Dendritic cell treated with granulocyte-macrophage colony-stimulating factor and Interleukin-4, amounts not matched to agents 40 ng/mL and 50 ng/mL, for 4 days (primary cell): ENCODE data around the gene WDR75.
"Not testable (repeated sequence)": the region's sequence is repeated elsewhere in the genome, so short reads cannot be mapped to it uniquely, and the experiment has no call there.

Experiments
- H3K27ac Mint-ChIP-seq: one replicate; pipeline ENCODE4 v1.8.0; 2022; ENCODE audit warnings: mild to moderate bottlenecking, mixed read lengths
- H3K27me3 Mint-ChIP-seq: one replicate; pipeline ENCODE4 v1.8.0; 2022; ENCODE audit warnings: mild to moderate bottlenecking, mixed read lengths
- H3K36me3 Mint-ChIP-seq: one replicate; pipeline ENCODE4 v1.8.0; 2022; ENCODE audit warnings: low read depth, mixed read lengths
- H3K4me1 Mint-ChIP-seq: one replicate; pipeline ENCODE4 v1.8.0; 2022; ENCODE audit warnings: low read depth, mixed read lengths
- H3K4me3 Mint-ChIP-seq: one replicate; pipeline ENCODE4 v1.8.0; 2022; ENCODE audit warnings: mild to moderate bottlenecking, moderate library complexity, mixed read lengths
- H3K9me3 Mint-ChIP-seq: one replicate; pipeline ENCODE4 v1.8.0; 2022; ENCODE audit warnings: mixed read lengths
- intact Hi-C: fragments of 100-400 bp; cut with micrococcal nuclease; formaldehyde crosslinking; loops from one replicate; pipeline ENCODE4 v1.15.0; 2022

WDR75 gene

DNA sequence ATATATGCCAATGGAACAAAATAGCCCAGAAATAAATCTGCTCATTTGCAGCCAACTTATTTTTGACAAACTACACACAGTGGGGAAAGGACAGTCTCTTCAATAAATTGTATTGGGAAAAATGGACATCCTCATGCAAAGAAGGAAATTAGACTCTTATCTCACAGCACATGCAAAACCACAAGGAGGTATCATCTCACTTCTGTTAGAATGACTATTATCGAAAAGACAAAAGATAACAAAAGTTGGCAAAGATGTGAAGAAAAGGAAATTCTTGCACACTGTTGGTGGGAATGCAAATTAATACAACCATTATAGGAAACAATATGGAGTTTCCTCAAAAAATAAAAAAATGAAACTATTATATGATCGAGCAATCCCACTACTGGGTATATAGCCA, 16.3 kb upstream of the WDR75 start:
- no peaks in the 10 kb centered on the region for H3K9me3 Mint-ChIP-seq
- intact Hi-C loops = no loop called here
- H3K27me3 Mint-ChIP-seq = no peaks in the 10 kb centered on the region
- no peaks in the 10 kb centered on the region for H3K36me3 Mint-ChIP-seq
- no peak overlapping the region for H3K27ac Mint-ChIP-seq
- H3K4me1 Mint-ChIP-seq = no peaks in the 10 kb centered on the region
- no peak overlapping the region for H3K4me3 Mint-ChIP-seq

DNA sequence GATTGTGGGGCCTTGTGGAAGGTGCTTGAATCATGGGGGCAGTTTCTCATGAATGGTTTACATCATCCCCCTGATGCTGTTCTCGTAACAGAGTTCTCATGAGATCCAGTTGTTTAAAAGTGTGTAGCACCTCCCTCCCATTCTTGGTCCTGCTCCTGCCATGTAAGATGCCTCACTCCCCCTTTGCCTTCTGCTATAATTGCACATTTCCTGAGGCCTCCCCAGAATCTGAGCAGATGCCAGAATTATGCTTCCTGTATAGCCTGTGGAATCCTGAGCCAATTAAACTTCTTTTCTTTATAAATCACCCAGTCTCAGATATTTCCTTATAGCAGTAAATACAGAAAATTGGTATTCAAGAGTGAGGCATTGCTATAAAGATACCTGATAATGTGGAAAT, 15.6 kb upstream of the WDR75 start:
- intact Hi-C loops = no loop called here
- Mint-ChIP-seq H3K4me3 (no peak overlapping the region), H3K27me3 (no peaks in the 10 kb centered on the region), H3K9me3 (no peaks in the 10 kb centered on the region), H3K4me1 (no peaks in the 10 kb centered on the region), H3K36me3 (no peaks in the 10 kb centered on the region), H3K27ac (no peak overlapping the region)

DNA sequence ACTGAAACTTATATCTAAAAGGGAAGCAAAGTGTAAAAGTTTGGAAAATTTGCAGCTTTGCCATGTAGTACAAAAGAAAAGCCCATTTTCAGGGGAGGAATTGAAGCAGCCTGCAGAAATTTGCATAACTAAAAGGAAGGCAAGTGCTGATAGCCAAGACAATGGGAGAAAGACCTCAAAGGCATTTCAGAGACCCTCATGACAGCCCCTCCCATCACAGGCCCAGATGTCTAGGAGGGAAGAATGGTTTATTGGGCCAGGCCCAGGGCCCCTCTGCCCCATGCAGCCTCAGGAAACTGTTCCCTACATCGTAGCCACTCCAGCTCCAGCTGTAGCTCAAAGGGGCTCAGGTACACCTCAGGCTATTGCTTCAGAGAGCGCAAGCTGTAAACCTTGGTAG, 14.4 kb upstream of the WDR75 start:
- no peaks in the 10 kb centered on the region for H3K4me1 Mint-ChIP-seq
- no peak overlapping the region for H3K4me3 Mint-ChIP-seq
- no peaks in the 10 kb centered on the region for H3K36me3 Mint-ChIP-seq
- no peak overlapping the region for H3K27ac Mint-ChIP-seq
- H3K27me3 Mint-ChIP-seq = no peaks in the 10 kb centered on the region
- H3K9me3 Mint-ChIP-seq = no peaks in the 10 kb centered on the region
- intact Hi-C loops = no loop called here

DNA sequence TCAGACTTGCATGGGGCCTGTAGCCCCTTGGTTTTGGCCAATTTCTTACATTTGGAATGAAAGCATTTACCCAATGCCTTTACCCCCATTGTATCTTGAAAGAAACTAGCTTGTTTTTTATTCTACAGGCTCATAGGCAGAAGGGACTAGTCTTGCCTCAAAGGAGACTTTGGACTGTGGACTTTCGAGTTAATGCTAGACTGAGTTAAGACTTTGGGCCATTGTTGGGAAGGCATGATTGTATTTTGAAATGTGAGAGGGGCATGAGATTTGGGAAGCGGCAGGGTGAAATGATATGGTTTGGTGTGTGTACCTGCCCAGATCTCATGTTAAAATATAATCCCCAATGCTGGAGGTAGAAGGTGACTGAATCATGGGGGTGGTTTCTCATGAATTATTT, 13.4 kb upstream of the WDR75 start:
- Mint-ChIP-seq H3K27me3 (peaks cover 2% of the 10 kb centered on the region), H3K4me3 (no peak overlapping the region), H3K36me3 (no peaks in the 10 kb centered on the region), H3K4me1 (no peaks in the 10 kb centered on the region), H3K27ac (no peak overlapping the region), H3K9me3 (no peaks in the 10 kb centered on the region)
- intact Hi-C loops = no loop called here

DNA sequence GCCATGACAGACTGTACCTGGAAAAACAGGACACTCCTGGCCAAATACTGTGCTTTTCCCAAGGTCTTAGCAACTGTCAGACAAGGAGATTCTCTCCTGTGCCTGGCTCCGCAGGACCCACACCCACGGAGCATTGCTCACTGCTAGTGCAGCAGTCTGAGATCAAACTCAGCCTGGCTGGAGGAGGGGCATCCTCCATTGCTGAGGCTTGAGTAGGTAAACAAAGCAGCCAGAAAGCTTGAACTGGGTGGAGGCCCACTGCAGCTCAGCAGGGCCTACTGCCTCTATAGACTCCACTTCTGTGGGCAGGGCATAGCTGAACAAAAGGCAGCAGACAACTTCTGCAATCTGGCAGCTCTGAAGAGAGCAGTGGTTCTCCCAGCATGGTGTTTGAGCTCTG, 10.8 kb upstream of the WDR75 start:
- intact Hi-C loops, H3K9me3 Mint-ChIP-seq: not testable (repeated sequence)

DNA sequence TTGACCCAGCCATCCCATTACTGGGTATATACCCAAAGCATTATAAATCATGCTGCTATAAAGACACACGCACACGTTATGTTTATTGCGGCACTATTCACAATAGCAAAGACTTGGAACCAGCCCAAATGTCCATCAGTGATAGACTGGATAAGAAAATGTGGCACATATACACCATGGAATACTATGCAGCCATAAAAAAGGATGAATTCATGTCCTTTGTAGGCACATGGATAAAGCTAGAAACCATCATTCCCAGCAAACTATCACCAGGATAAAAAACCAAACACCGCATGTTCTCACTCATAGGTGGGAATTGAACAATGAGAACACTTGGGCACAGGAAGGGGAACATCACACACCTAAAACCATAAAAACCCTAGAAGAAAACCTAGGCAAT, 5.5 kb upstream of the WDR75 start:
- H3K4me1 Mint-ChIP-seq, H3K9me3 Mint-ChIP-seq, H3K4me3 Mint-ChIP-seq, H3K27me3 Mint-ChIP-seq, H3K27ac Mint-ChIP-seq, H3K36me3 Mint-ChIP-seq, intact Hi-C loops: not testable (repeated sequence)

More for the DNA sequence above, 10.8 kb upstream of the WDR75 start:
- not testable (repeated sequence) for H3K36me3 Mint-ChIP-seq, H3K4me3 Mint-ChIP-seq, H3K4me1 Mint-ChIP-seq, H3K27me3 Mint-ChIP-seq, H3K27ac Mint-ChIP-seq

DNA sequence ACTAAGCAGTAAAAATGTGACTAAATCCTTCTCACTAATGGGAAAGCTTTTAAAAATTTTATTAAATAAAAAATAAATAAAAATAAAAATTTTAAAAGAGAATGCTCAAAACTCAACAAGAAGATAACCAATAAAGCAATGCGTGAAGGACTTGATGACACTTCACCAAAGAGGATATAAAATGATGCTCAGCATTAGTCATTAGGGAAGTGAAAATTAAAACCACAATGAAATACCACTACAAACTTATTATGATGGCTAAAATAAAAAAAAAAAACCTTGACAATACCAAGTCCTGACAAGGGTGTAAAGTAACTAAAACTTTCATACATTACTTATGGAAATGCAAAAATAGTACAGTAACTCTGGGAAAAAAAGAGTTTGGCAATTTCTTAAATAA, 3.3 kb upstream of the WDR75 start:
- Mint-ChIP-seq H3K27me3 (peaks cover 5% of the 10 kb centered on the region), H3K9me3 (no peaks in the 10 kb centered on the region), H3K27ac (no peak overlapping the region), H3K36me3 (peaks cover 6% of the 10 kb centered on the region), H3K4me1 (no peaks in the 10 kb centered on the region), H3K4me3 (no peak overlapping the region)
- intact Hi-C loops = no loop called here

DNA sequence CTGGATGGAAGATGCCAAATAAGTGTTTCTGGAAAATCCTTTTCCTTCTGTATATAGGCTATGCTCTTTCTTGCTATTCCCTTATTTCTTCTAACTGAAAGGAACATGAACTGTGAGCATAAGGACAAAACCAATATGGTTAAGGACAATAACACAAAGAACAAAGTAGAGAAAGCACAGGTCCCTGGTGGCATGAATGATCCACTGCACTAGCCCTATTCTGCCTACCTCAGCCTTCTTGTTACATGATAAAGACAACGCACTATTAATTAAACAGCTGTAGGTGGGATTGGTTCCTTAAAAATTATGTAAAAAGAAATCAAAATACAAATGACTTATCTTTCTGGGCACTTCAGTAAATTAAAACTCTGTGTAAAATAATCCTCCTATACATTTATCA, 1.9 kb upstream of the WDR75 start:
- Mint-ChIP-seq H3K4me3 (no peak overlapping the region), H3K36me3 (peaks cover 6% of the 10 kb centered on the region), H3K27ac (no peak overlapping the region), H3K4me1 (no peaks in the 10 kb centered on the region), H3K27me3 (peaks cover 2% of the 10 kb centered on the region), H3K9me3 (no peaks in the 10 kb centered on the region)
- intact Hi-C loops = no loop called here

DNA sequence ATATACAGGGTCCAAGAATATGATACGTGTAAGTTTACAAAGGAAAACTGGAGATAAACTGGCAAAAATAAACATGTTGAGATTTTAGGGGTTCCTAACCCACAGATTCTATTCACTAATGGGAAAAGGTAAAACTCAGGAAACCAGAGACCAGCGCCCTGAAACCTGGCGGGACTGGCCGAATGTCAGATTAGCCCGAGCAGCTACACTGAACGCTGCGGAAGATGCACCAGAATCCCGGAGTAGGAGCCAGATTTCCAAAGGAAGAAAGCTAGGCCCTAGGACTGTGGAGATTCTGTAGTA, 679 bp upstream of the WDR75 start:
- intact Hi-C loops = loop anchor here (5.0 kb wide), 1 partner anchor 142 kb away; the partner anchor contains the start of gene SLC40A1
- Mint-ChIP-seq H3K27ac (peak overlapping the region; percentile 99), H3K9me3 (no peaks in the 10 kb centered on the region), H3K27me3 (peaks cover 2% of the 10 kb centered on the region), H3K4me1 (no peaks in the 10 kb centered on the region), H3K36me3 (peaks cover 6% of the 10 kb centered on the region), H3K4me3 (peak overlapping the region; percentile 99)

DNA sequence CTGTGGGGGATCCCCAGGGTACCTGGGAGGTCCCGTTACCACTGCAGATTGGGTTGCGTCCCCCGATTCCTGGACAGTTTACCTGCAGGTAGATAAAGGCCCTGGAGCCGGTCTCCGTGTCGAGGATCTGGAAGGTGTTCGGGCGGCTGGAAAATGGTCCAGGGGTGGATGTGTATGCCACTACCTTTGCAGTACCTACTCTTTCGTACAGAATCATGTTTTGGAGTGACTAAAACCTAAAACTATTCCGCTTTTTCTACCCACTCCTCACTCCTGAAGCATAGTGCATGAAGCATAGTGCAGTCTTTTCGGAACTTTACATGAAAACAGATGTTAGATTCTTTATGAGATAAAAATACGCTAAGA, 418 bp downstream of the WDR75 start:
- Mint-ChIP-seq H3K4me1 (no peaks in the 10 kb centered on the region), H3K9me3 (no peaks in the 10 kb centered on the region), H3K4me3 (peak overlapping the region; percentile 99), H3K27ac (peak overlapping the region; percentile 99), H3K27me3 (no peaks in the 10 kb centered on the region), H3K36me3 (peaks cover 11% of the 10 kb centered on the region)
- intact Hi-C loops = loop anchor here (1.0 to 5.0 kb wide), 2 partner anchors 141 to 343 kb away; partner anchors contain the start of genes ORMDL1, PMS1 and SLC40A1

DNA sequence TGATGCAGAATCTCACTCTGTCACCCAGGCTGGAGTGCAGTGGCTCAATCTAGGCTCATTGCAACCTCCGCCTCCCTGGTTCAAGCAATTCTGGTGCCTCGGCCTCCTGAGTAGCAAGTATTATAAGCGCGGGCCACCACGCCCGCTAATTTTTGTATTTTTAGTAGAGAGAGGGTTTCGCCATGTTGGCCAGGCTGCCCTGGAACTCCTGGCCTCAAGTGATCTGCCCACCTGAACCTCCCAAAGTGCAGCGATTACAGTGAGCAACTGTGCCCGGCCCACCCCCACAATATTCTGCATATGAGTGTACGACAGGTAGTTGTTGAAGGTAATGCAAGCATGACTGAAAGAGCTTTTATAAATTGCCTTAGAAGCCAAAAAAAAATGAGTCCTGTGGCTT, 1.2 kb downstream of the WDR75 start:
- Mint-ChIP-seq H3K36me3 (peaks cover 11% of the 10 kb centered on the region), H3K4me3 (no peak overlapping the region), H3K9me3 (no peaks in the 10 kb centered on the region), H3K27me3 (no peaks in the 10 kb centered on the region), H3K4me1 (no peaks in the 10 kb centered on the region), H3K27ac (no peak overlapping the region)
- intact Hi-C loops = loop anchor here (5.0 kb wide), 1 partner anchor 140 kb away; the partner anchor contains the start of gene SLC40A1

DNA sequence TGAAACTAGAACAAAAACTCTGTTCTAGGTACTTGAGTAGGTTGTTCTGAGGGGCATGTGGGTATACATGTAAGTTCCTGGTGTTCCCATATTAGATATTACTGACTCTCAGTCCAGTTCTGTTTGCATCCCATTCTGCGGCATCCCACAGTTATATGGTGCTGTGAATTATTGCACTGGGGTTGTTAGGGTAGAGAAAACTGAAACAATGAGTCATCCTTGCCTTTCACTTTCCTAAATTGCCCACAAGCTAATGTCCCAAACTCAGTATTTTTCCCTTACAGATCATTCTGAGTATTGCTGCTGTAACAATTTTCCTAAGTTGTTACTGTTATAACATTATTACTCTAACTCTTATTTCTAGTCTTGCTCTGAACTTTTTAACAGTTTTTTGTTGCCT, 3.0 kb downstream of the WDR75 start:
- Mint-ChIP-seq H3K4me3 (no peak overlapping the region), H3K27me3 (no peaks in the 10 kb centered on the region), H3K9me3 (no peaks in the 10 kb centered on the region), H3K4me1 (no peaks in the 10 kb centered on the region), H3K27ac (no peak overlapping the region), H3K36me3 (peaks cover 27% of the 10 kb centered on the region)
- intact Hi-C loops = loop anchor here (5.0 kb wide), 1 partner anchor 138 kb away; the partner anchor contains the start of gene SLC40A1

DNA sequence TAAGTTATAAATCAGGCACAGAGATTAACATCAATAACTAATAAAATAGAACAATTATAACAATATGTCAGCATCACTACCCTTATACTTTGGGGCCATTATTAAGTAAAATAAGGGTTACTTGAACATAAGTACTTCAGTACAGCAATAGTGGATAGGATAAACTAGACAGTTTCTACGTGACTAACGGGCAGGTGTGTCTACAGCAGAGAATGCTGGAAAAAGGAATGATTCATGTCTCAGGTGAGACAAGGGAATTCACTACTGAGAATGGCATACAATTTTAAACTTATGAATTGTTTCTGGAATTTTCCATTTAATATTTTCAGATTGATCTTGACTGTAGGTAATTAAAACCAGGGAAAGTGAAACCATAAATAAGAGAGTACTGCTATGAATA, 5.5 kb downstream of the WDR75 start:
- Mint-ChIP-seq H3K4me3 (no peak overlapping the region), H3K27me3 (no peaks in the 10 kb centered on the region), H3K9me3 (no peaks in the 10 kb centered on the region), H3K27ac (no peak overlapping the region), H3K4me1 (no peaks in the 10 kb centered on the region), H3K36me3 (peaks cover 41% of the 10 kb centered on the region)
- intact Hi-C loops = no loop called here

DNA sequence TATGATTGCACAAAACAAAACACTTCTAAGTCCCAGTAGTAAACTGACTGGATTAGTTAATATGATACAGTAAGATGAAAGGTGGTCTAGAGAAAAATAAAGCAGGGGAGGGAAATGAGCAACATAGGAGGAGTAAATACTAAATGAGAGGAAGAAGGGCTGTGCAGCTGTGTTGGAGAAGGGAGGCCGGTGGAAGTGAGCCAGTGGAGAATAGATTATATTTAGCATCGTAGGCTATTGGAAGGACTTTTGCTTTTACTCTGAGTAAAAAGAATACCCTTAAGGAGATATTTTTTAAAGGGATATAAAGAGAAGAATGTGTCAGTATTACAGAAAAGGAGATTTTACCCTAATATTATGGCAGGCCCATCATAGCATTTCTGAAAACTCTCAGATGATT, 12.7 kb downstream of the WDR75 start:
- intact Hi-C loops = no loop called here
- Mint-ChIP-seq H3K4me1 (no peaks in the 10 kb centered on the region), H3K4me3 (no peak overlapping the region), H3K27ac (no peak overlapping the region), H3K36me3 (peaks cover 90% of the 10 kb centered on the region), H3K27me3 (no peaks in the 10 kb centered on the region), H3K9me3 (no peaks in the 10 kb centered on the region)

DNA sequence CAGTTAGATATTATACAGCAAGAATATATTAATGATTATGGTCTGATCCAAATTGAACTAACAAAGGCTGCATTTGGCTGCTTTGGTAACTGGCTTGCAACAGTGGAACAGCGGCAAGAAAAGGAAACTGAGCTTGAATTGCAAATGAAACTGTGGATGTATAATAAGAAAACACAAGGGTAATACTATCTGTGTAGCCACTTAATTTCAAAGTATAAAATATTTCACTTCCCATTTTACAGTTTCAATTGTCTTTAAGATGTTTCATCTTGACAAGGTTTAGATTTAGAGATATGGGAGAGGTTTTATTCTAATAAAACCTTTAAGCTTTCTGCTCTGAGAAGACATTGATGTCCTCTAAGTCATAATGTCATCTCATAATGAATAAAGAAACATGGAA, 23.8 kb downstream of the WDR75 start:
- Mint-ChIP-seq H3K27me3 (no peaks in the 10 kb centered on the region), H3K4me1 (peaks cover 10% of the 10 kb centered on the region), H3K36me3 (peaks cover 77% of the 10 kb centered on the region), H3K9me3 (no peaks in the 10 kb centered on the region), H3K4me3 (no peak overlapping the region), H3K27ac (no peak overlapping the region)
- intact Hi-C loops = loop anchor here (5.0 kb wide), 1 partner anchor 112 kb away; no protein-coding TSS in a partner anchor
